CD4-positive, alpha-beta T cell treated with Interferon gamma for 1 hour (primary cell): ENCODE measurements around the gene LILRB4.
"Not testable (repeated sequence)": the region's sequence is repeated elsewhere in the genome, so short reads cannot be mapped to it uniquely, and the experiment has no call there.

Experiments used
- DNase-seq: peaks from one replicate; pipeline ENCODE4 v3.0.0-alpha.2; 2020

Gene LILRB4

GRCh38 chr19:54662730-54663129, at the start of gene LILRB4:
LILRB4 (plus strand) TSS chr19:54662985; CDS start chr19:54663034, 49 bp downstream.
- peak; percentile 65 for DNase-seq

GRCh38 chr19:54614726-54615125, 48.1 kb upstream of the LILRB4 start:
- DNase-seq, result no peak

- no peak for DNase-seq
These were observed 46.7 kb upstream of the LILRB4 start for GRCh38 chr19:54616057-54616456.

GRCh38 chr19:54616821-54617560, 45.8 kb upstream of the LILRB4 start:
- no peak for DNase-seq

GRCh38 chr19:54620464-54620863, 42.3 kb upstream of the LILRB4 start:
- DNase-seq, result no peak

GRCh38 chr19:54622431-54622830, 40.4 kb upstream of the LILRB4 start:
- no peak for DNase-seq

- DNase-seq, result not testable (repeated sequence)
These were observed 38.6 kb upstream of the LILRB4 start for GRCh38 chr19:54624234-54624633.

- DNase-seq, result peak; percentile 55
These were observed 37.7 kb upstream of the LILRB4 start for GRCh38 chr19:54624934-54625730.

- DNase-seq, result no peak
These were observed 36.0 kb upstream of the LILRB4 start for GRCh38 chr19:54626757-54627156.

GRCh38 chr19:54627912-54628311, 34.9 kb upstream of the LILRB4 start:
- DNase-seq, result not testable (repeated sequence)

GRCh38 chr19:54630262-54630661, 32.5 kb upstream of the LILRB4 start, which contains the start of gene LILRB1:
LILRB1 (plus strand) TSS chr19:54630484; CDS start chr19:54631074, 590 bp downstream.
- not testable (repeated sequence) for DNase-seq

- no peak for DNase-seq
These were observed 32.0 kb upstream of the LILRB4 start for GRCh38 chr19:54630782-54631181.

GRCh38 chr19:54631489-54632337, 31.1 kb upstream of the LILRB4 start:
- not testable (repeated sequence) for DNase-seq

GRCh38 chr19:54632517-54632916, 30.3 kb upstream of the LILRB4 start:
- not testable (repeated sequence) for DNase-seq

GRCh38 chr19:54633401-54633800, 29.4 kb upstream of the LILRB4 start:
- DNase-seq, result no peak

- not testable (repeated sequence) for DNase-seq
These were observed 26.7 kb upstream of the LILRB4 start for GRCh38 chr19:54636081-54636480.

- no peak for DNase-seq
These were observed 24.1 kb upstream of the LILRB4 start for GRCh38 chr19:54638683-54639082.

GRCh38 chr19:54642953-54643352, 19.8 kb upstream of the LILRB4 start:
- peak; percentile 30 for DNase-seq

- peak; percentile 26 for DNase-seq
These were observed 19.2 kb upstream of the LILRB4 start for GRCh38 chr19:54643583-54643982.

- peak; percentile 60 for DNase-seq
These were observed 18.7 kb upstream of the LILRB4 start for GRCh38 chr19:54644056-54644455.

- no peak for DNase-seq
These were observed 16.4 kb upstream of the LILRB4 start for GRCh38 chr19:54646331-54646841.

- no peak for DNase-seq
These were observed 14.7 kb upstream of the LILRB4 start for GRCh38 chr19:54648129-54648528.
